ENCODE results near the gene MYBPC2.
"Not testable (repeated sequence)": the region's sequence is repeated elsewhere in the genome, so short reads cannot be mapped to it uniquely, and the experiment has no call there.

MYBPC2 gene

DNA sequence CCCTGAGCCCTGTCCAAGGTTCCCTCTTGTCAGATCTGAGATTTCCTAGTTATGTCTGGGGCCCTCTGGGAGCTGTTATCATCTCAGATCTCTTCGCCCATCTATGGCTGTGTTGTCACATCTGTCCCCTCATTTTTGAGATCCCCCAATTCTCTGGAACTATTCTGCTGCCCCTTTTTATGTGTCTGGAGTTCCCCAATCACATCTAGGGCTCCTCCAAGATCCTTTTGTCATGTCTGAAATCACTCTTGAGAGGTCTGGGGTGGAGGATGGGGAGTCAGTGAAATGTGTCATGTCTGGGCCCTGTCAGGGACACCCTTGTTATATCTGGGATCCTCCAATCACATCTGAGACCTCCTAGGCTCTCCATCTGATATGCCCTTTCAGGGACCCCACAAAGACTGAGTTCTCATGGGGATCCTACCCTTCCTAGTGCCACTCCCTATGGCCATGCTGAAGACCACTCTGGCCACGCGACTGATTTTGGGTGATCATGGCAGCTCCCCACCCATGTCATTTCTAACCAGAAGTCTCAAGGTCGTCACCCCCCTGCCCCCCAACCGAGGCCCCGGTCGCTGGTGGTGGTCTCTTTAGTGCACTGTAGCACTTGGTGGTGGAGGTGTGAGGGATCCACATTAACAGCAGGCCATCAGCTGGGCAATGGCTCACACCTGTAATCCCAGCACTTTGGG, 3.8 kb upstream of the MYBPC2 start:
- no peak for DNase-seq

DNA sequence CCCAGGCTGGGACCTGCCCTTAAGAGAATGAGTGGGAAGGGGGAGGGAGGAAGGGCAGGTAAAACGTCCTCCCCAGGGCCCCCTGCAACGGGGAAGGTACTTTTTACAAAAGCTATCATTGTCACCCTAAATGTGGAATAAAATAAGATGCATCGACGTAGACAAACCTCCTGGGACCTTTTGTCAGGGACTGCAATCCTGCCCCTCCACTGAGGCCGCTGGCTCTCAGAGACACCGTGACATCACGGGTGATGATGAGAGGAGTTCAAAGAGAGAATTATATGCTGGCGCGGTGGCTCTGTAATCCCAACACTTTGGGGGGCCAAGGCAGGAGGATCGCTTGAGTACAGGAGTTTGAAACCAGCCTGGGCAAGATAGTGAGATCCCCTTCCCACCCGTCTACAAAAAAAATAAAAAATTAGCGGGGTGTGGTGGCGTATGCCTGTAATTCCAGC, 1.8 kb upstream of the MYBPC2 start:
- no peak for DNase-seq

DNA sequence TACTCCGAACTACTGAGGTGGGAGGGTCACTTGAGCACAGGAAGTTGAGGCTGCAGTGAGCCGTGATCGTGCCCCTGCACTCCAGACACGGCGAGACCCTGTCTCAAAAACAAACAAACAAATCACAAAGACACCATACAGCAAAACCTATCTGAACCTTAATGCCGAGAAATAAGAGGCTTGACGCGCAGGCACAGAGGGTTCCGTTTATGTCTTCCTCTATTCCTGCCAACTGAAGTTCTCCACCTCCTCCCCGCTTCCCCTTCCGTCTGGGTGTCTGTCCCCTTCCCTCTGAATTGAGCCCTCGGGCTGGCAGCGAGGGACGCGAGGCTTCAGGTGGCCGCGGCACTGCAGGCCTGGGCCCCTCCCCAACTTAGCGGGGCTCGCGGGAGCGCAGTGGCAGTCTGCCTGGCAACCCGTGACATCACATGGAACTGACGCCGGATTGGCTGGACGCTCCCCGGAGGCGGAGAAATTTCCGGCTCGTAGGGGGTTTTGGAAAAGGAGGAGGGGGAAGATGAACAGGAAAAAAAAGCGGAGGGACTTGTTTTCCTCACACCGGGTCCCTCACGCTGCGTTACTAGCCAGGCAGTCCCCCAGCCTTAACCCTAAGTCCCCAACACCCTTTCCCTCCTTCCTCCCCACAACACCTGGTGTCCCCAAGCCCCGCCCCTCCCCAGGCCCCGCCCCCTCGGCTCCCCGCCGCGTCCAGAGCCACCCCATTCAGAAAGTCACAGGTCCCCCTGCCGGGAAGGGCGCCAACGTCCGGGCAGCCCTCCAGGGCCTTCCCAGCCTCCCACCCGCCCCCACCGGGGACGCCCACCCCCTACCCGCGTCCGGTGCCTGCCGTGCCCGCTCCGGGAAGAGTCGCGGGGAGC, 1.1 kb upstream of the MYBPC2 start:
- no peak for DNase-seq

DNA sequence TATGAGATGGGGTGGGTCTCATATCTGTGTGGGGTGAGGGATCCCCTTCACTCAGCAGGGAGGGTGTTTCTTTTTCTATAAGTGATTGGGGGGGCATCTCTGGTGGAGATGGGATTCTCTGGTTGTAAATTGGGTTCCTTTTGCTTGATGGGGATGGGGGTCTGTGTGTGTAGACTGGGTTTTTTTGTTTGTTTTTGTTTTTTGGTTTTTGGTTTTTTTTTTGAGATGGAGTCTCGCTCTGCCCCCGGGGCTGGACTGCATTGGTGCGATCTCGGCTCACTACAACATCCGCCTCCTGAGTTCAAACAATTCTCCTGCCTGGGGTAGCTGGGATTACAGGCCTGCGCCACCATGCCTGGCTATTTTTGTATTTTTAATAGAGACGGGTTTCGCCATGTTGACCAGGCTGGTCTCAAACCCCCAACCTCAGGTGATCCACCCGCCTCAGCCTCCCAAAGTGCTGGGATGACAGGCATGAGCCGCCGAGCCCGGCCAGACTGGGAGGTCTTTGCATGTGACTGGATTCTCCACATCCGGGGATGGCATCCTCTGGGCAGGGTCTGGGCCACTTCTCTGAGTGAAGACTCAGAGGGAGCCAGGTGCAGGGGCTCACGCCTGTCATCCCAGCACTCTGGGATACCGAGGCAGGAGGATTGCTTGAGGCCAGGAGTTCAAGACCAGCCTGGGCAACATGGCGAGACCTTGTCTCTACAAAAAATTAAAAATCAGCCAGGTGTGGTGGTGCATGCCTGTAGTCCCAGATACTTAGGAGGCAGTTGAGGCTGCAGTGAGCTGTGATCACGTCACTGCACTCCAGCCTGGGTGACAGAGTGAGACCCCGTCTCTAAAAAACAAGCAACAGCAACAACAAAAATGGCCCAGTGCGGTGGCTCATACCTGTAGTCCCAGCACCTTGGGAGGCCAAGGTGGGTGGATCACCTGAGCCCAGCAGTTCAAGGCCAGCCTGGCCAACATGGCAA, 799 bp downstream of the MYBPC2 start:
- no peak for DNase-seq

DNA sequence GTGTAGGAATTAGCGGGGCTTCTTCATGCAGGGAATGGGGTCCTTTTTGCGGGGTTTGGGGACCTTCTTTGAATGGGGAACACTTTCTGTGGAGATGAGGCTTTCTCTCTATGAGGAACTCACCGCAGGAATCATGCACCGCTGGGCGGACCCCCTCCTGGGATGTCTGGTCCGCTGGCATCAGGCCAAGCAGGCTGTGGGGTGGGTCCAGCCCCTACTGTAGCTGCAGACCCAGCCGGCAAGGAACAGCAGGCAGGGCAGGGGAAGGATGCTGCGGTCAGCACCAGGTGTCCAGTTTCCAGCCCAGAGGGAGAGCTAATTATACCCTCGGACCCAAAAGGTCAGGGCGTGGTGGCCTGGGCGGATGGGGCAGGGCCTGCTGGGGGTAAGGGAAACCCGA, 1.8 kb downstream of the MYBPC2 start:
- DNase-seq, result no peak

DNA sequence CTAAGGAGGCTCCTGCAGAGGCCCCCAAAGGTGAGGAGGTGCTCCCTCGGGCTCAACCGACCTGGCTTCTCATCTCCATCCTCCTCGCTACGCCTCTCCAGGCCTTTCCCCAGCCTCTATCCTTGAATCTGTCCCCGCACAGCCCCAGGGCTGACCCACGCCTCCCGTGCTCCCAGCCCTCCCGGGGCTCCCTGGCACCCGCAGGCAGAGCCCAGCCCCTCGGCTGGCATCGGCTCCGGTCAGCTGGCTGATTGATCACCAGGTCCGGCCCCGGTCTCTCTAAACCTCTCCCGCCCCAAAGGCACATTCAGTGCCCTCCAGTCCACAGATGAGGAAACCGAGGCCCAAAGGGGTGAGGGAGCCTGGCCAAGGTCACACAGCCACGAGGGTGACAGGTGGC, 2.5 kb downstream of the MYBPC2 start:
- no peak for DNase-seq

DNA sequence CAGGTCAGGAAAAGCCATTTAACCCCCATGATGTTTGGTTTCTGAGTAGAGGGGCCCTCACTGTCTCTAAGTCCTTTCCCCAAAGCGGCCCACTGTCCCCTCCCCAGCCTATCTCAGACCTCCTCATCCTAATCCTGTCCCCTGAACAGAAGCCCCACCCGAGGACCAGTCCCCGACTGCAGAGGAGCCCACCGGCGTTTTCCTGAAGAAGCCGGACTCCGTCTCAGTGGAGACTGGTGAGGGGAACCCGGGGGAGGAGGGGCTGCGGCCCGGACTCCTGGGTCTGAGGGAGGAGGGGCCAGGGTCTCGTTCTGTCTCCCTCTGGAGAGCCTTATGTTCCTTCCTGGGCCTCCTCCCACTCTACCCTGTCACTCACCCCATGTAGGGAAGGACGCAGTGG, 2.9 kb downstream of the MYBPC2 start:
- no peak for DNase-seq

DNA sequence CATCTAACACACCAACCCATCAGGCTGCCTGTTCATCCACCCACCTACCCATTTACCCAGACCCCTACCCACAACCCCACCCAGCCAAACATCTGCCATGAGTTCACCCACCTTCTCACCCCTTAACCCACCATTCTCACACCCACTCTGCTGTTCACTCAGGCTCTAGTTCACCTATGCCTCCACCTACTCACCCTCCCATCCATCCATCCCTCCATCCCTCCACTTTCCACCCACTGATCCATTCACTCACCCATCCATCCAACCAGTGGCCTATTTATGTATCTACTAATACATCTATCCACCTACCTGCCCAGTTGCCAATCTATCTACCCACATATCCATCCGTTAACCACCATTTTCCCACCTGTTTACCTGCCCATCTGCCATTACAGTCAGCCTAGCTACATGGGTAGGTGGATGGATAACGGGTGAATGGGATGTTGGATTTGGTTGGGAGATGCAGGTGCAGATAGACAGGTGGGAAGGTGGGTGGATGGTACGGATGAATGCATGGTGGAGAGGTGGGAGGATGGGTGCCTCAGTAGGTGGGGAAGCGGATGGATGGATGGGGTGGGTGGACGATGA, 5.3 kb downstream of the MYBPC2 start:
- no peak for DNase-seq

DNA sequence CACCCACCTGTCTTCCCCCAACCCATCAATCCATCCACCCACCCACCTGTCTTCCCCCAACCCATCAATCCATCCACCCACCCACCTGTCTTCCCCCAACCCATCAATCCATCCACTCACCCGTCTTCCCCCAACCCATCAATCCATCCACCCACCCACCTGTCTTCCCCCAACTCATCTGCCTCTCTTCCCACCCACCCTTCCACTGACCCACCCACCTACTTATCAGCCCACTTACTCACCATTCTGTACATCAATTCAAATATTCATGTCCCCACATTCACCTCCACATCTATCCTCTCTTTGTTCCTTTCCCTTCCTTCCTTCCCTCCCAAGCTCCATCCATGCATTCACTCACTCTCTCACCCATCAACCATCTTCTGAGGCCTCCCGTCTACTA, 6.4 kb downstream of the MYBPC2 start:
- not testable (repeated sequence) for DNase-seq

DNA sequence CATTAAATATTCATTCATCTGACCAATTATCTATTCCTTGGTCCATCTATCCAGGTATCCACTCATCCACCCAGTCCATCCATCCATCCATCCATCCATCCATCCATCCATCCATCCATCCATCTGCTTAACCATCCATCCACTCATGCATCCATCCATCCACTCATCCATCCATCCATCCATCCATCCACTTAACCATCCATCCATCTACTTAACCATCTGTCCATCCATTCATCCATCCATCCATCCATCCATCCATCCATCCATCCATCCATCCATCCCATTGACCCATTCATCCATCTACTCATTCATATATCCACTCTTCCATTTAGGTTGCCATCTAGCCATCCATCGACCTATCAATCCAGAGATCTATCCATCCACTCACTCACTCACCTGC, 11.4 kb downstream of the MYBPC2 start:
- no peak for DNase-seq

DNA sequence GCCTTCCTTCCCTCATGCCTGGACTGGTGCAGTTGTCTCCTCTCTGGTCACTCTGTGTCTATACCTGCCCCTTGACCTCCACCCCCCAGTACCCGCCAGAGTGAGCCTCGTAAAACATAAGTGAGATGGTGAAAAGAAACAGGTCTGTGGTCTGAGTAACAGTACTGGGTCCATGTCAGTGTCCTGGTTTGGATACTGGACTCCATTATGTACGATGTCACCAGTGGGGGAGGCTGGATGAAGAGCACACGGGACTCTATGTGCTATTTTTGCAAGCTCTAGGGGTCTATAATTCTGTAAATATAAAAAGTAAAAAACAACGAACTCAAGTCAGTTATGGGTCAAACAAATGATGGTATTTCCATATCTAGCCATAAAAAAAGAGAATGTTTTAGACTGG, 14.4 kb downstream of the MYBPC2 start:
- no peak for DNase-seq

DNA sequence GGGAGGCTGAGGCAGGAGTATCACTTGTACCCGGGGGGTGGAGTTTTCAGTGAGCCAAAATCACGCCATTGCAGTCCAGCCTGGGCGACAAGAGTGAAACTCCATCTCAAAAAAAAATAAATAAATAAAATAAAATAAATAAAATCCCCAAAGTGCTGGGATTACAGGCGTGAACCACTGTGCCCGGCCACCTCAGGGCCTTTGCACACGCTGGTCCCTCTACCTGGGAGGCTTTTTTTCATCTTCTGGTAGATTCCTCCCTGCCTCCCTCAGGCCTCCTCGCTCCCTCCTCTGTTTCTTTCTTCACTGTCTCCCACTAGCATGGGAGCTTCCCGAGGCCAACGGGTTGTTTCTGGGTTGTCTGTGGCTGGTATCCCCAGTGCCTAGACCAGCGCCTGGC, 15.1 kb downstream of the MYBPC2 start:
- no peak for DNase-seq

DNA sequence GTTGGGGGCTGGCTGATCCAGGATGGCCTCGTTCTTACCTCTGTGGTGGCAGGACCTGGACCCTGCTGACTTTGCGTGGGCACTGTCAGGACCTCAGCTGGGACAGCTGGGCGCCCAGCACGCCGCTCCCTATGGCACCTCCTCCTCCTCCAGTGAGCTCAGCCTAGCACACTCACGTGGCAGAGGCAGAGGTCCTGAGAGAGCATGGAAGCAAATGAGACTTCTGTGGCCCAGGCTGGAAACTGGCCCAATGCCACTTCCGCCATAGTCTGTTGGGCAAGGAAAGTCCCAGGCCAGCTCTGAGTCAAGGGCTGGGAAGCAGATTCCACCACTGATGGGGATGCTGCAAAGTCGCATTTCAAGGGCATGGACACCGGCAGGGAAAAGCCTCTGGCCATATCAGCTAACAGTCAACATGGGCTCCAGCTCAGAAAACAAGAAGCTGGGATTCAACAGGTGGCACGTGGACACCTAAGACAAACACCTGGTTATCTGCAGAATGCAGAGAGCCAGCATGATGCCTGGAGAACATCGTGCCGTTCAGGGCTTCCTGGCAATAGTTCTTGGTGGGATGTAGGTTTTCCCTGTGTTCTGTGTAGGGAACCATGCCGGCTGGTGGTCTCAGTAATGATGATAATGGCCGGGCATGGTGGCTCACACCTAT, 16.7 kb downstream of the MYBPC2 start:
- no peak for DNase-seq

DNA sequence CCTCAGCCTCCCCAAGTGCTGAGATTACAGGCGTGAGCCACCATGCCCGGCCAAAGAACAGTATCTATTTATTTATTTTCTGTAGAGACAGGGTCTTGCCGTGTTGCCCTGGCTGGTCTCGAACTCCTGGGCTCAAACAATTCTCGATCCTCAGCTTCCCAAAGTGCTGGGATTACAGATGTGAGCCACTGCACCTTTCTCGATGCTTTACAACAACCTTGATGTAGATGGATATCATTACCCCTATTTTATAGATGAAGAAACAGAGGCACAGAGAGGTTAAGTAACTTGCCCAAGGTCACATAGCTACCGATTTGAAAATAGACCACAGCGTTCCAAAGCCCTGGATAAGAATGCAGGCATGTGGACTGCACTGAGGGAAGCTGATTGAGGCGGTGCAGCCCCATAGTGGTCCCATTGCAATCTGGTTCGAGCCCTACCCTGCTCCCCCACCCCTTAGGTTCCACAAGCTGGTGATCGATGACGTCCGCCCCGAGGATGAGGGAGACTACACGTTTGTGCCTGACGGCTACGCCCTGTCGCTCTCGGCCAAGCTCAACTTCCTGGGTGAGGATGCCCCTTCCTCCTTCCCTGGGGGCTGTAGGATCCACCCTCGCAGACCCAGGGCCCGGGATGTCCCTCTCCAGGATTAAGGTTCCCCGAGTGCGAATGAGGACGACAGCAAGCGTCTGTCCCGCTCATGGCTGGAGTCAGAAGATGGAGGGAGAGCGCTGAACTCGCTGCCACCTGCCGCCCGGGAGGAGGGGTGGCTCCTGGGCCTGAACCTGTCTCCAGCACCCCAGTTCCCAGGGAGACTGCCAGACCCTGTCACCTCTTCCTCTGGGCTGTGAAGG, 17.9 kb downstream of the MYBPC2 start:
- DNase-seq, result no peak

DNA sequence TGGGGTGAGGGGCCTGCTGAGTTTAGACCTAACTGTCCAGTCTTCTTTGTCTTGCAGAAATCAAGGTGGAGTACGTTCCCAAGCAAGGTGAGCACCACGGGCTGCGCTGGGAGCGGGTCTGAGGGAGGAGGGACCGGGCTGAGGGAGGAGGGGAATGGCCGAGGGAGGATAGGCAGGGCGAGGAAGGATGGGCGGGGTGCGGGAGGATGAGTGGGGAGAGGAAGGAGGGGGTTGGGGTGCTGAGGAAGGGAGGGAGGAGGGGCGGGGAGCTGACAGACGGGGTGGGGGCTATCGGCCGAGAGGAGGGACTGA, 18.5 kb downstream of the MYBPC2 start:
- no peak for DNase-seq

DNA sequence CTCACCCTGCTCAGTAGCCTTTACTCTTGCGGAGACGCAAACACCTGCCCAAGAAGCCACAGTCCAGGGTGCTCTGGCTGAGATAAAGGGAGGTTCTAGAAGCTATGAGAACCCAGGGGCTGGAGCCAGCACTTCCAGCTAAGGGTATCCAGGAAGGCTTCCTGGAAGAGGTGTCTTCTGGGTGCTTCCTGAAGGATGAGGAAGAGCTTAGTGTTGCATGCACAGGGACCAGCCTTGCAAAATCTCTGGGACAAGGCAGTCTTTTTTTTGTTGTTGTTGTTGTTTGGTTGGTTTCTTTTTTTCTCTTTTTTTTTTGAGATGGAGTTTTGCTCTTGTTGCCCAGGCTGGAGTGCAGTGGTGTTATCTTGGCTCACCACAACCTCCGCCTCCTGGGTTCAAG, 20.6 kb downstream of the MYBPC2 start:
- no peak for DNase-seq

DNA sequence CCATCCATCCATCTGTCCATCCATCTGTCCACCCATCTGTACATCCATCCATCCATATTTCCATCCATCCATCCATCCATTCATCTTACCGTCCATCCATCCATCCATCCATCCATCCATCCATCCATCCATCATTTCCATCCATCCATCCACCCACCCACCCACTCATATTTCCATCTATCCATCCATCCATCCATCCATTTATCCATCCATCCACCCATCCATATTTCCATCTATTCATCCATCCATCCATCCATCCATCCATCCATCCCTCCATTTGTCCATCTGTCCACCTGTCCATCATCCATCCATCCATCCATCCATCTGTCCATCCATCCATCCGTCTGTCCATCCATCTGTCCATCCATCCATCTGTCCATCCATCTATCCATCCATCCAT, 23.3 kb downstream of the MYBPC2 start:
- DNase-seq, result no peak

DNA sequence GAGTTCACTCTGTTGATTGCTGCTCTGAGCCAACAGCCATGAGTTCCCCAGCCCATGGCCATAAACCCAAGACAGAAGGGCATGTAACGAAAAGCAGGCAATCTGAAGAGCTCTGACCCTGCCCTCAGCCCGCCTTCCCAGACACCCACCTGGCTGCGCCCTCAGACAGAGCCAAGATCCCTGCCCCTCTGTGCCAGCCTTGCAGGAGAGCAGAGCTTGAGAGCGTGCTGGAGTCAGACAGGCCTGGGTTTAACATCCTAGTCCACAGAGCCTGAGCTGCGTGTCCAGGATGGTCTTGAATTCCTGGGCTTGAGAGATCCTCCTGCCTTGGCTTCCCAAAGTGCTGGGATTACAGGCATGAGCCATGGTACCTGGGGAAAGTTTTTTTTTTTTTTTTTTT, 24.6 kb downstream of the MYBPC2 start:
- DNase-seq, result no peak

DNA sequence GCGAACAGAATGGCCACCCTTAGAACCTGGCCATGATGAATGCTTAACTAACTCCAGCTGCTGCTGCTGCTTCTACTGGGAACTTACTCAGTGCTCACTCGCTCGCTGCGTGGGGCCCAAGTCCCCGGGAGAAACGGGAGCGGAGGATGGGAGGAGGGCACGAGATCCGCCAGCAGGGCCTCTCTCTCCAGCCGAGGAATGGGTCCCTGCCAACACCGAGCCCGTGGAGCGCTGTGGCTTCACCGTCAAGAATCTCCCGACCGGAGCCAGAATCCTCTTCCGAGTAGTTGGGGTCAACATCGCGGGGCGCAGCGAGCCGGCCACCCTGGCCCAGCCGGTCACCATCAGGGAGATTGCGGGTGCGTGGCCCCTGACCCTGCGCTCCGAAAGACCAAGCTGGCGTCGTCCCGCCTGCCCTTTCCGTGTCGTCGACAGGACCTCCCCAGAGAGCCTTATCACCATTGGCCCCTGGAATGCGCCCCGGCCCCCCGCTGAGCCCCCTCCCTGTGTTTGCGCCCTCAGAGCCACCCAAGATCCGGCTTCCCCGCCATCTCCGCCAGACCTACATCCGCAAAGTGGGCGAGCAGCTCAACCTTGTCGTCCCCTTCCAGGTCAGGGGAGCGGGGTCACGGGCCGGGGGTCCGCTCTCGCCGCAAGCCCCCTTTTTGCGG, 25.8 kb downstream of the MYBPC2 start:
- DNase-seq, result no peak

DNA sequence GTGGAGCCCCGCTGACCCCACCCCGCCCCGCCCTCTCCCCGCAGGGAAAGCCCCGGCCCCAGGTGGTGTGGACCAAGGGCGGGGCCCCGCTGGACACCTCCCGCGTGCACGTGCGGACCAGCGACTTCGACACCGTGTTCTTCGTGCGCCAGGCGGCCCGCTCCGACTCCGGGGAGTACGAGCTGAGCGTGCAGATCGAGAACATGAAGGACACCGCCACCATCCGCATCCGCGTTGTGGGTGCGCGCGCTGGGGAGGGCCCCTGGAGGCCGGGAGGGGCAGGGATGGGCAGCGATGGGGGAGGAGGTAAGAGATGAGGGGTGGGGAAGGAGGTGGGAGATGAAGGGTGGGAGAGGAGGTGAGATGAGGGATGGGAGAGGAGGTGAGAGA, 26.4 kb downstream of the MYBPC2 start:
- DNase-seq, result no peak

DNA sequence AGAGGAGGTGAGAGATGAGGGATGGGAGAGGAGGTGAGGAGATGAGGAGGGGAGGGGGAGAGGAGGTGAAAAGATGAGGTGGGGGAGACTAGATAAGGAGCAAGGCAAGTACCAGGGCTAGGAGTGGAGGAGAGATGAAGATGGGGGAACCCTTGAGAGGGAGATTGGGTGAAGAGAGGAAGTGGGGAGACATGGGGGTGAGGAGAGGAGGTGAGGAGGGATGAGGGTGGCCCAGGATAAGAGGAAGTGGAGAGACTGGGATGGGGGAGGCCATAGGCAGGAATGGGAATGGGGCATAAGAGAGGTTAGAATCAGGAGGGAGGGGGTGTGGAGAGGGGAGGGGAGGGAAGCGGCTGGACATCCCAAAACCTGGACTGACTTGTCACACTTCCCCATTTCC, 26.9 kb downstream of the MYBPC2 start:
- no peak for DNase-seq
